RPMI7951 (cell line): ENCODE results near the gene MRPL38. TPM values are rescaled to one million over a fixed set of nuclear protein-coding genes. Genes with fewer than 3 reads are reported as not detected.

Experiments used
- DNase-seq: peaks from one replicate; pipeline ENCODE4 v3.0.0-alpha.2; 2012; ENCODE audit warnings: low read depth
- total RNA-seq: library from RNA; depleted of rRNA; stranded (reverse); fragments of >200 nt; shearing (Covaris generic); gene quantifications from 2 replicates; pipeline ENCODE4 v1.2.3, GENCODE V29; 2014

Gene MRPL38
- total RNA-seq, 1 experiment from 2014 or later: 25.4 TPM

GRCh38 chr17:75919611-75920010 lies 14.9 kb upstream of the MRPL38 start:
- DNase-seq: no peak

- no peak for DNase-seq
Observed at GRCh38 chr17:75917917-75918445, 13.3 kb upstream of the MRPL38 start.

GRCh38 chr17:75917141-75917916 lies 12.6 kb upstream of the MRPL38 start:
- no peak for DNase-seq

GRCh38 chr17:75915268-75915667 lies 10.6 kb upstream of the MRPL38 start:
- DNase-seq: no peak

GRCh38 chr17:75914643-75915267 lies 10.1 kb upstream of the MRPL38 start:
- no peak for DNase-seq

GRCh38 chr17:75913537-75914210 lies 9.0 kb upstream of the MRPL38 start:
- DNase-seq: no peak

GRCh38 chr17:75910699-75911098 lies 6.0 kb upstream of the MRPL38 start:
- no peak for DNase-seq

- no peak for DNase-seq
Observed at GRCh38 chr17:75909812-75910274, 5.2 kb upstream of the MRPL38 start.

GRCh38 chr17:75909051-75909811 lies 4.5 kb upstream of the MRPL38 start:
- DNase-seq: no peak

GRCh38 chr17:75908201-75908600 lies 3.5 kb upstream of the MRPL38 start:
- no peak for DNase-seq

GRCh38 chr17:75906143-75906884 lies 1.6 kb upstream of the MRPL38 start:
- DNase-seq: no peak

- no peak for DNase-seq
Observed at GRCh38 chr17:75902406-75902805, 2.3 kb downstream of the MRPL38 start.

- no peak for DNase-seq
Observed at GRCh38 chr17:75901727-75902126, 3.0 kb downstream of the MRPL38 start.

- DNase-seq: no peak
Observed at GRCh38 chr17:75900691-75901533, 3.8 kb downstream of the MRPL38 start.

- DNase-seq: no peak
Observed at GRCh38 chr17:75899767-75900468, 4.8 kb downstream of the MRPL38 start.

- no peak for DNase-seq
Observed at GRCh38 chr17:75899353-75899752, 5.3 kb downstream of the MRPL38 start.

GRCh38 chr17:75898791-75899190 lies 5.9 kb downstream of the MRPL38 start:
- no peak for DNase-seq

- DNase-seq: no peak
Observed at GRCh38 chr17:75898065-75898464, 6.6 kb downstream of the MRPL38 start.
